Activated B cell treated with CpG ODN at 0.5 μM for 24 hours (primary cell): ENCODE data around the gene PIGC. TPM values are rescaled to one million over a fixed set of nuclear protein-coding genes. Genes with fewer than 3 reads are reported as not detected.

Source experiments
- ATAC-seq: fragments of 200-7000 bp; cut with Tn5 transposase; one replicate; pipeline ENCODE4 v1.10.0; 2021; ENCODE audit warnings: low read depth, mild to moderate bottlenecking, moderate library complexity
- CTCF ChIA-PET: fragments of 350-600 bp; sonication (Branson Sonifier 250); formaldehyde crosslinking; loops from one replicate; lab custom pipeline; 2021; ENCODE audit warnings: antibody characterized with exemption; lab: Charles Lee
- POLR2A ChIA-PET: fragments of 350-600 bp; sonication (Branson Sonifier 250); formaldehyde crosslinking; loops from one replicate; lab custom pipeline; 2021; ENCODE audit warnings: antibody characterized with exemption; lab: Charles Lee
- DNase-seq: peaks from one replicate; pipeline ENCODE4 v3.0.0; 2022
- H3K27ac Mint-ChIP-seq: one replicate; pipeline ENCODE4 v1.8.0; 2020; ENCODE audit warnings: mixed read lengths
- H3K27me3 Mint-ChIP-seq: one replicate; pipeline ENCODE4 v1.8.0; 2021; ENCODE audit warnings: mixed read lengths
- H3K36me3 Mint-ChIP-seq: one replicate; pipeline ENCODE4 v1.8.0; 2021; ENCODE audit warnings: low read depth, mixed read lengths
- H3K4me1 Mint-ChIP-seq: one replicate; pipeline ENCODE4 v1.8.0; 2021; ENCODE audit warnings: mixed read lengths
- H3K4me3 Mint-ChIP-seq: one replicate; pipeline ENCODE4 v1.8.0; 2020; ENCODE audit warnings: mild to moderate bottlenecking, mixed read lengths
- H3K9me3 Mint-ChIP-seq: one replicate; pipeline ENCODE4 v1.8.0; 2020; ENCODE audit warnings: mixed read lengths
- CTCF ChIP-seq: fragments of 200-600 bp; IDR thresholded peaks from one replicate; pipeline ENCODE4 v1.8.0; 2022; ENCODE audit warnings: antibody characterized with exemption, mild to moderate bottlenecking
- intact Hi-C: fragments of 100-400 bp; cut with micrococcal nuclease; formaldehyde crosslinking; loops from one replicate; pipeline ENCODE4 v1.15.1; 2024
- total RNA-seq: library from RNA; stranded (reverse); gene quantifications from 2 replicates; pipeline ENCODE4 v1.2.3, GENCODE V29; 2022

Gene PIGC
- total RNA-seq, 1 donor from 2014 or later, result 24.2 TPM

GRCh38 chr1:172486805-172487454, 43.1 kb upstream of the PIGC start:
- intact Hi-C loops, result no loop called here
- Mint-ChIP-seq H3K27me3 (peaks cover 31% of the 10 kb centered on the region), H3K36me3 (no peaks in the 10 kb centered on the region), H3K4me3 (no peak overlapping the region), H3K9me3 (no peaks in the 10 kb centered on the region), H3K4me1 (no peaks in the 10 kb centered on the region), H3K27ac (no peak overlapping the region)
- no peak for DNase-seq
- ATAC-seq, result no peak
- POLR2A ChIA-PET, result no interaction called here
- TF ChIP-seq CTCF, result no peak
- CTCF ChIA-PET, result no interaction called here

- CTCF ChIA-PET, result no interaction called here
- H3K27me3 Mint-ChIP-seq, result peaks cover 22% of the 10 kb centered on the region
- no peak for ATAC-seq
Measured at GRCh38 chr1:172485626-172486025, 41.8 kb upstream of the PIGC start.

GRCh38 chr1:172484252-172484651, 40.4 kb upstream of the PIGC start:
- Mint-ChIP-seq H3K27ac (no peak overlapping the region), H3K9me3 (no peaks in the 10 kb centered on the region), H3K4me3 (no peak overlapping the region), H3K27me3 (peaks cover 22% of the 10 kb centered on the region), H3K36me3 (no peaks in the 10 kb centered on the region), H3K4me1 (no peaks in the 10 kb centered on the region)
- ChIA-PET CTCF (no interaction called here), POLR2A (no interaction called here)
- TF ChIP-seq CTCF, result no peak
- intact Hi-C loops, result no loop called here
- ATAC-seq (no peak), DNase-seq (no peak)

More at GRCh38 chr1:172485626-172486025, 41.8 kb upstream of the PIGC start:
- Mint-ChIP-seq H3K4me1 (no peaks in the 10 kb centered on the region), H3K9me3 (no peaks in the 10 kb centered on the region), H3K4me3 (no peak overlapping the region), H3K27ac (no peak overlapping the region), H3K36me3 (no peaks in the 10 kb centered on the region)
- POLR2A ChIA-PET, result no interaction called here
- intact Hi-C loops, result no loop called here
- TF ChIP-seq CTCF, result no peak
- DNase-seq, result no peak

- no peak for DNase-seq
- intact Hi-C loops, result no loop called here
- ATAC-seq, result no peak
- no peaks in the 10 kb centered on the region for H3K9me3 Mint-ChIP-seq
- no peak overlapping the region for H3K4me3 Mint-ChIP-seq
- no peak overlapping the region for H3K27ac Mint-ChIP-seq
- H3K36me3 Mint-ChIP-seq, result no peaks in the 10 kb centered on the region
- peaks cover 20% of the 10 kb centered on the region for H3K27me3 Mint-ChIP-seq
- ChIA-PET CTCF (no interaction called here), POLR2A (no interaction called here)
- no peaks in the 10 kb centered on the region for H3K4me1 Mint-ChIP-seq
- no peak for TF ChIP-seq CTCF
Measured at GRCh38 chr1:172483448-172483847, 39.6 kb upstream of the PIGC start.

- intact Hi-C loops, result no loop called here
- TF ChIP-seq CTCF, result no peak
- Mint-ChIP-seq H3K27ac (no peak overlapping the region), H3K4me1 (no peaks in the 10 kb centered on the region), H3K36me3 (no peaks in the 10 kb centered on the region), H3K9me3 (no peaks in the 10 kb centered on the region), H3K27me3 (peaks cover 11% of the 10 kb centered on the region), H3K4me3 (no peak overlapping the region)
- DNase-seq (no peak), ATAC-seq (no peak)
- ChIA-PET CTCF (no interaction called here), POLR2A (no interaction called here)
Measured at GRCh38 chr1:172482044-172482443, 38.2 kb upstream of the PIGC start.
